ENCODE data around the gene ZC3H12D. TPM values are rescaled to one million over a fixed set of nuclear protein-coding genes. Genes with fewer than 3 reads are reported as not detected.

The ZC3H12D gene
- total and polyA plus RNA-seq, 9 donors: 0.15 to 1.3 (median 0.45) TPM

DNA sequence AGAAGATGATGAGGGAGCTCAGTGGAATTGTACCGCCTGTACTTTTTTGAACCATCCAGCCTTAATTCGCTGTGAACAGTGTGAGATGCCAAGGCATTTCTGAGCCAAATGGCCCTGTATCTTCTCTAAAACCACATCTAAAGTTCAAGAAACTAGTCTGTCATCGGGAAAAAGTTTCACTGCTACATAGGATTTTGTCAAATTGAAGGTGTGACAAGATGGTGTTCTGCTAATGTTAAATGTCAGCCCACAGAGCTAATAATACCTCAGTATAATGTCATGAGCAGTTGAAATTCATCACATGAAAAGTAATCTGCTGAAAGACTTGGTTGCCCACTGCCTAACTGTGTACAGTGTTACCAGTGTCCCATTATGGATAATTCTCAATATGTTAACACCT, 75.2 kb downstream of the ZC3H12D start:
- no peak for DNase-seq
- Histone ChIP-seq H3K4me3 (no peak overlapping the region), H3K27ac (no peak overlapping the region), H3K36me3 (no peaks in the 10 kb centered on the region), H3K9me3 (no peaks in the 10 kb centered on the region), H3K4me1 (ENCODE audit: insufficient read depth) (no peaks in the 10 kb centered on the region), H3K27me3 (no peaks in the 10 kb centered on the region)
- intact Hi-C loops (cut with DNase I): no loop called here
- TF ChIP-seq, protein P1, sequence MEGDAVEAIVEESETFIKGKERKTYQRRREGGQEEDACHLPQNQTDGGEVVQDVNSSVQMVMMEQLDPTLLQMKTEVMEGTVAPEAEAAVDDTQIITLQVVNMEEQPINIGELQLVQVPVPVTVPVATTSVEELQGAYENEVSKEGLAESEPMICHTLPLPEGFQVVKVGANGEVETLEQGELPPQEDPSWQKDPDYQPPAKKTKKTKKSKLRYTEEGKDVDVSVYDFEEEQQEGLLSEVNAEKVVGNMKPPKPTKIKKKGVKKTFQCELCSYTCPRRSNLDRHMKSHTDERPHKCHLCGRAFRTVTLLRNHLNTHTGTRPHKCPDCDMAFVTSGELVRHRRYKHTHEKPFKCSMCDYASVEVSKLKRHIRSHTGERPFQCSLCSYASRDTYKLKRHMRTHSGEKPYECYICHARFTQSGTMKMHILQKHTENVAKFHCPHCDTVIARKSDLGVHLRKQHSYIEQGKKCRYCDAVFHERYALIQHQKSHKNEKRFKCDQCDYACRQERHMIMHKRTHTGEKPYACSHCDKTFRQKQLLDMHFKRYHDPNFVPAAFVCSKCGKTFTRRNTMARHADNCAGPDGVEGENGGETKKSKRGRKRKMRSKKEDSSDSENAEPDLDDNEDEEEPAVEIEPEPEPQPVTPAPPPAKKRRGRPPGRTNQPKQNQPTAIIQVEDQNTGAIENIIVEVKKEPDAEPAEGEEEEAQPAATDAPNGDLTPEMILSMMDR (IDR thresholded peaks at IDR 0.05): no peak
- no peak for TF ChIP-seq POLR2A (IDR thresholded peaks at IDR 0.05)
- TF ChIP-seq EP300 (IDR thresholded peaks at IDR 0.05): no peak
- 91 to 96% (median 94%) methylated on average over 3 of the region's 3 CpGs for WGBS, 3 donors

DNA sequence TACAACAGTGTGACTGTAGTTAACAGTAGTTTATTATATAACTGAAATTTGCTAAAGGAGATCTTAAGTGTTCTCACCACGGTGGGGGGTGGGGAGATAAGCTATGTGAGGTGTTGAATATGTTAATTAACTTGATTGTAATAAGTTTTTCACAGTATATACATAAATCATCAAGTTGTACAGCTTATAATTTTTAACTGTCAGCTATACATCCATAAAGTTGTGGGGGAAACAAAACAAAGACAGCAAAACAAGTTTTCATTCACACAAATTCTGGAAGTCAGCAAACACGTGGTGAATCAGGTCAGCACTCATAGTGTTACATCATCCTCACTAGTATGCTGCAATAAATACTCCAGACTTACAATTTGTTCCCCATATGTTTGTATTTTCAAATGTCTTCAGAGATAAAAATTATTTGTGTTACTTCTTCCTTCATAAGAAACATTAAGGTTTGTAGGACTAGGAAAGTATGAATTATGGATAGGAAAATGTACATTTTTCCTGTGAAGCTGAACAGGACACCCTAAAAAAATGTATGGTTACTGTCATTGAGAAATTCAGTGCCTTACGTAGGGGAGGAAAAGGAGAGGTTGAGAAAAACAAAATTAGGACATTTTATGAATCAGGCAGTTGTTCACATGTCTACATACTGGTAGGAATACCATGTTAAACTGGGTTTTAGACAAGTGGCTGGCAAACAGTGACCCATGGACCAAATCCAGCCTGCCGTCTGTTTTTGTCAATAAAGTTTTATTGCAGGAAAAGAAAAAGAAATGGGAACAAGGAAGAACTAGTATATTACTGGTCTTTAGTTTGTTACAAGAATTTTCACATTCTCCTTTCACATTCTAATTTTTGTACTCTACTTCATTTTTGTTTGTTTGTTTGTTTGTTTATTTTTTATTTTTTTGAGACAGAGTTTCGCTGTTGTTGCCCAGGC, 78.7 kb downstream of the ZC3H12D start:
- Histone ChIP-seq H3K4me3 (no peak overlapping the region), H3K27ac (no peak overlapping the region), H3K9me3 (no peaks in the 10 kb centered on the region), H3K36me3 (no peaks in the 10 kb centered on the region), H3K4me1 (ENCODE audit: insufficient read depth) (no peaks in the 10 kb centered on the region), H3K27me3 (no peaks in the 10 kb centered on the region)
- TF ChIP-seq EP300 (IDR thresholded peaks at IDR 0.05) (no peak), POLR2A (IDR thresholded peaks at IDR 0.05) (no peak)
- TF ChIP-seq, protein P1 (IDR thresholded peaks at IDR 0.05): no peak
- no peak for DNase-seq
- 83 to 87% (median 86%) methylated on average over 5 of the region's 5 CpGs for WGBS, 3 donors
- intact Hi-C loops (cut with DNase I): no loop called here

DNA sequence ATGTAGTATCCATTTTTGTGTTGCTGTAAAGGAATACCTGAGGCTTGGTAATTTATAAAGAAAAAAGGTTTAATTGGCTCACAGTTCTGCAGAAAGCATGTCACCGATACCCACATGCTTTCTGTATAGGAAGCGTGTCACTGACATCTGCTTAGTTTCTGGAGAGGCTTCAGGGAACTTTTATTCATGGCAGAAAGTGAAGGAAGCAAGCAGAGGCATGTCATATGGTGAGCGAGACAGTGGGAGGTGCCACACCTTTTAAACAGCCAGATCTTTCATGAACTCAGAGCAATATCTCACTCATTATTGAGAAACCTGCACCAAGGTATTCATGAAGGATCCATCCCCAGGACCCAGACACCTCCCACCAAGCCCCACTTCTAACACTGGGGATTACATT, 81.3 kb downstream of the ZC3H12D start:
- no peak for TF ChIP-seq EP300 (IDR thresholded peaks at IDR 0.05)
- TF ChIP-seq, protein P1 (IDR thresholded peaks at IDR 0.05): no peak
- Histone ChIP-seq H3K27me3 (no peaks in the 10 kb centered on the region), H3K36me3 (no peaks in the 10 kb centered on the region), H3K27ac (no peak overlapping the region), H3K9me3 (no peaks in the 10 kb centered on the region), H3K4me3 (no peak overlapping the region), H3K4me1 (ENCODE audit: insufficient read depth) (no peaks in the 10 kb centered on the region)
- intact Hi-C loops (cut with DNase I): no loop called here
- no peak for DNase-seq
- WGBS, 3 donors: 96 to 98% (median 98%) methylated on average over 3 of the region's 3 CpGs

DNA sequence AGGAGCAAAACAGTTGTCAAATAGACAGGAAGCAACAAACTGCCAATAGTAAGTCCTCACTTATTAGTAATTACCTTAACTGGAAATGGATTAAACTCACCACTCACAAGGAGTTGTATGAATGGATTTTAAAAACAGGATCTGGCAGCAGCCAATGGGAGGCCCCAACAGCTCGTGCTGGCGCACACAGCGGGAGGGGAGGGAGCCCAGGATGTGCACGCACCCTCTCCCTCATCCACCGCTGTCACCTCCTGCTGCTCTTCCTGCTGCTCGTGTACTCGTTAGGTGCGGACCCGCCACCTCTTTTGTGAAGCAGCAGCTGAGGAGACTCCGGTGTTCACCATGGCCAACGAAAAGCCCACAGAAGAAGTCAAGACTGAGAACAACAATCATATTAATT, 84.8 kb downstream of the ZC3H12D start, which contains the start of gene SUMO4:
TSS of gene SUMO4 (plus strand) at position 213 of the 400 bp plus-strand sequence. CDS start at position 343, 130 bp downstream.
- intact Hi-C loops (cut with DNase I): no loop called here
- Histone ChIP-seq H3K4me1 (ENCODE audit: insufficient read depth) (no peaks in the 10 kb centered on the region), H3K27me3 (no peaks in the 10 kb centered on the region), H3K9me3 (no peaks in the 10 kb centered on the region), H3K36me3 (no peaks in the 10 kb centered on the region), H3K27ac (no peak within 1 kb of the TSS), H3K4me3 (no peak within 1 kb of the TSS)
- 97 to 99% (median 98%) methylated on average over 11 of the region's 11 CpGs for WGBS, 3 donors
- DNase-seq: no peak
- TF ChIP-seq, protein P1 (IDR thresholded peaks at IDR 0.05): no peak
- TF ChIP-seq POLR2A (IDR thresholded peaks at IDR 0.05) (no peak), EP300 (IDR thresholded peaks at IDR 0.05) (no peak)
